GM18868 (cell line): ENCODE results near the gene CASP6.
"Not testable (repeated sequence)": the region's sequence is repeated elsewhere in the genome, so short reads cannot be mapped to it uniquely, and the experiment has no call there.

Source experiments
- ATAC-seq: cut with Tn5 transposase; IDR thresholded peaks from one replicate; pipeline ENCODE4 v1.9.1; 2021; ENCODE audit warnings: mild to moderate bottlenecking, moderate library complexity; ENCODE audit not compliant: unreplicated experiment

Gene CASP6

DNA sequence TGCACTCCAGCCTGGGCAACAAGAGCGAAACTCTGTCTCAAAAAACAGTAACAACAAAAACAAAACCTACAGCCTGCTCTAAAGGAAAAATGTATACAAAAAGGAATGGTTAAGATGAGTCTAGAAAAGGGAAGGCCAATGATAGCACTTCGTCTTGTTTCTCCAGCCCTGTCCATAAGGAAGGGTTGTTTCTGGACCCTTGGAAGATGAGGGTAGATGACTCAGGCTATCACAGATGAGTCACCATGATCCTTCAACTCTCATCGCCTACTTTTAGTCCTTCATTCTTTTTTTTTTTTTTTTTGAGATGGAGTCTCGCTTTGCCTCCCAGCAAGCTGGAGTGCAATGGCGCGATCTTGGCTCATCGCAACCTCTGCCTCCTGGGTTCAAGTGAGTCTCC lies 17.8 kb upstream of the CASP6 start:
- ATAC-seq, result no peak

GRCh38 chr4:109719604-109720003 lies 16.4 kb upstream of the CASP6 start:
- no peak for ATAC-seq

GRCh38 chr4:109718759-109719158 lies 15.5 kb upstream of the CASP6 start:
- no peak for ATAC-seq

GRCh38 chr4:109713500-109713899 lies 10.3 kb upstream of the CASP6 start:
- no peak for ATAC-seq

GRCh38 chr4:109708990-109709389 lies 5.7 kb upstream of the CASP6 start:
- ATAC-seq, result peak; percentile 93

GRCh38 chr4:109708435-109708834 lies 5.2 kb upstream of the CASP6 start:
- ATAC-seq, result no peak

DNA sequence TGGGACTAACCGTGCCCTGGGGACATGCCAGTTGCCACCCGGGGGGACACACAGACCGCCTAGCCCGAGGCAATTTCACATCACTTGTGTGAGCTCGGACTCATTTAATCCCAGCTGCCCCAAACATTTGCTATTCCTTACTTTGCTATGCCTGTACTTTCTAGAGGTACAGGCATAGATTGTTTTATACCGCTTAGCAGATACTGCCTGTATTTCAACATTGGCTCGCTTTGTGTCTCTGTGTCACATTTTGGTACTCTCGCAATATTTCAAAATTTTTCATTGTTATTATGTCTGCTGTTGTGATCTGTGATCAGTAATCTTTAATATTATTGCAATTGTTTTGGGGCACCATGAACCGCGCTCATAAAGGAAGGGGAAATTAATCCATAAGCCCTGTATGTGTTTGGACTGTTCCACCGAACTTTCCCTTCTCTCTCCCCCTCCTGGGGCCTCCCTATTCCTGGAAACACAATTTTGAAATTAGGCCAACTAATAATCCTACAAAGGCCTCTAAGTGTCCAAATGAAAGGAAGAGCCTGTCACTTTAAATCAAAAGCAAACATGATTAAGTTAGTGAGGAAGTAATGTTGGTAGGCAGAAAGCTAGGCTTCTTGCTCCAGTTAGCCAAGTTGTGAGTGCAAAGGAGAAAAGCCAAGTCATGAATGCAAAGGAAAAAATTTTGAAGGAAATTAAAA lies 568 bp upstream of the CASP6 start:
- no peak for ATAC-seq

DNA sequence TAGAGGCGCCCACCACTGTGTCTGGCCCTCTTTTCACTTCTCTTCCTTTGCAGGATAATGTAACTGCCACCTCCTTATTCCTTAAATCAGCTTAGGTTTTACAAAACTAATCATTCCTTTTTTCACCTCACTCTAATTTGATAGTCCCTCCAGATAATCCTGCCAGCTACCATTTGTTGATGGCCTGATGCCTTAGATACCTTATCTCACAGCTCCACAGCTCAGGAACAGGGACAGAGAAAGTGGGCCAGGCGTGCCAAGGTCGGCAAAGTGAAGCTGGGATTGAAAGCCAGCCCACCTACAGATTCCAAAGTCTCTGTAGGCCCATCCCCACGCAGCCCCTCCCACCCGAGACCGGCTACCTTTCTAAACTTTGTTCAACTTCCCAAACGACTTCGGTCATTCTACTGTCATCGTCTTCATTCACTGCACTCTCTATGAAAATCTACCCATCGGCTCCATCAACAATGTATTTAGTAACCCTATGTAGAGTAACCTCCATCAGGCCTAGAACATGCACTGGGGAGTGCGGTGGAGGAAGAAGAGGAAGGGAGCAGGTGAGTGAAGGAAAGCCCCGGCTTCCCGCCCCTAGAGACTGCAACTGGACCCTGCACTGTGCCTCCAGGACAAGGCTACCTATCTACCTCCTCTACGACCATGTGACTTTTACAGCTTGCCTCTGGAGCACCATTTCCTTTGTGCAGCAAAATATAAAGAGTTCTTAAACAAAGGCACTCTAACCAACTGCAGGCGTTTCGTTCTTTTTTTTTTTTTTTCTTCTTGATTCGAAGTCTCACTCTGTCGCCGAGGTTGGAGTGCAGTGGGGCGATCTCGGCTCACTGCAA lies 1.5 kb downstream of the CASP6 start:
- ATAC-seq, result no peak

GRCh38 chr4:109699553-109700225 lies 3.6 kb downstream of the CASP6 start:
- ATAC-seq, result no peak

- ATAC-seq, result no peak
These were observed 4.6 kb downstream of the CASP6 start for GRCh38 chr4:109698656-109699055.

DNA sequence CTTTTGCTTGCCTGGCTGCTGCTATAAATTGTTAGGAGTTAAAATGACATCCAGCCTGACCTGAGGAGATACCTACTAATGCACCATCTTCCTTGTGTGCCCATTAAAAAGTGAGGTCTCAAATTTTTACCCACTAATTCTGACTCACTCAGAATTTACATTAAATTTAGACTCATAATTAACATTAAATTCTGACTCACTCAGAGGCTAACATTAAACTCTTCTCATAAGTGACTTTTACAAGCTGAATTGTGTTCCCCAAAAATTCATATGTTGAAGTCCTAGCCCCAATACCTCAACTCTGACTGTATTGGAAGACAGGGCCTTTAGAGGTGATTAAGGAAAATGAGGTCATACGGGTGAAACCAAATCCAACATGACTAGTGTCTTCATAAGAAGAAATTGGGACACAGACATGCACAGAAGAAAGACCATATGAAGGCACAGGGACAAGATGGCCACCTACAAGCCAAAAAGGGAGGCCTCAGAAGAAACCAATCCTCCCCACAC lies 11.8 kb downstream of the CASP6 start:
- ATAC-seq, result no peak

DNA sequence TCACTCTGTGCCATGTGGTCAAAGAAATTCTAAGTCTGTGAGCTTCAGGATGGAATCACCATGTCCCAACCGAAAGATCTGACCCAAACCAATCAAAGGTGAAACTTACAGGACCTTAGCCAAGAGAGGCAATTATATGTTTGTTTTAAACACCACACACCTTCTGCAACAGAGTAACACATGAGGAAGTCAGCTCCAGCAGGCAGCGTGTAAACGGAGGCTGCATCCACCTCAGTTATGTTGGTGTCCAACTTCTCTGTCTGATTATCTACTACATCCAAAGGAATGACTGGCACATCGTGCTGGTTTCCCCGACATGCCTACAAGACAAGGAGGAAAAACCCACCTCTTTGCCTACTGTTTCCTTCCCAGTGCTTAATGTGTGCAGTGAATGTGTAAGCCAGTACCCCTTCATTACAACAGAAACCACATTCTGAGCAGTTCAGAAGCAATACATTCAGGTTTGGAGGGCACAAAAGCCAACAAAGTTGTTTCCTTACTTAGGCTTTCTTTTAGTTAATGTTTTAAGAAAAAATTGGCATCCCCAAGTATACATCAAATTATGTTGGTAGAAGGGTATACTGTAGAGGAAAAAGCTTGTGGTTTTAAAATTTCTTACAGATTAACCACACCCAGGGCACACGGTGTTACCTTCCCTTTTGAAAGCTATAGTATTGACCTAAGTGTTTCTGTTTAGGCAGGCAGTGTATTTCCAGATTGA lies 12.4 kb downstream of the CASP6 start:
- ATAC-seq, result peak; percentile 84

DNA sequence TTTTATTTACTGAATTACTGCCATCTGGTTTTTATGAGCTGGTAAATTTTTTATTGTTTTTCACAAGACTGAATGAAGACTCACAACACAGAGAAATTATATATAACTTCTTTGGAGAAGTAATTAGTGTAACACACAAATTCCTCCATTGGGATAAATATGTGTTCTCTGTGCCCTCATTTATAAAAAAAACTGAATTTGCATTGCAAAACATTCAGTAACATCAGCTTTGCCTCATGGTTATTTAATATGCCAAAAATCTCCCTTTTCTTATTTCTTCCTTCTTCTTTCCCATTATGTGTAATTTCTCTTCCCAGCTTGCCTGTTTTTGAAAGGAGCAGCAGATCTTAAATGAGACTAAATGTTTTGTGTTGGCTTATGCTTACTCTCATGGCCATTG lies 18.5 kb downstream of the CASP6 start:
- ATAC-seq, result no peak

DNA sequence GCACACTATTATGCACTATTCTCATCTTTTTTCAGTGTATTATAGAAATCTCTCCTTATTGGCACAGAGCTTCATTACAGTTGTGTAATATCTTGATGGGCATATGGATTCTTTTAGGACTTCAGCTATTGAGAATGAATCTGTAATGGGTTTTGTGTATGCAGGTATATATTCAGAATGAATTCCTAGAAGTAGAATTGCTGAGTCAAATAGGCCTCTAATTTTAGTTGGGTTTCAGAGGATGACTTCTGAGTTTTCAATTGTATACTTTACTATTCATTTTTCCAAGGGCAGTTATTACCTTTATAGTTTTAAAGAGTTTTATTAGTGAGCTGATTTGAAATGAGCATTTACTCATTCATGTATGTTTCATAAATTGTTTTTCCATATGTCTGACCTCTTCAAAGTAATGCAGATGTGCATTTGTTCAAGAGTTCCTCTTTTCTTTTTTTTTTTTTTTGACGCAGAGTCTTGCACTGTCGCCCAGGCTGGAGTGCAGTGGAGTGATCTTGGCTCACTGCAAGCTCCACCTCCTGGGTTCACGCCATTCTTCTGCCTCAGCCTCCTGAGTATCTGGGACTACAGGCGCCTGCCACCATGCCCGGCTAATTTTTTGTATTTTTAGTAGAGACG lies 19.5 kb downstream of the CASP6 start:
- no peak for ATAC-seq

DNA sequence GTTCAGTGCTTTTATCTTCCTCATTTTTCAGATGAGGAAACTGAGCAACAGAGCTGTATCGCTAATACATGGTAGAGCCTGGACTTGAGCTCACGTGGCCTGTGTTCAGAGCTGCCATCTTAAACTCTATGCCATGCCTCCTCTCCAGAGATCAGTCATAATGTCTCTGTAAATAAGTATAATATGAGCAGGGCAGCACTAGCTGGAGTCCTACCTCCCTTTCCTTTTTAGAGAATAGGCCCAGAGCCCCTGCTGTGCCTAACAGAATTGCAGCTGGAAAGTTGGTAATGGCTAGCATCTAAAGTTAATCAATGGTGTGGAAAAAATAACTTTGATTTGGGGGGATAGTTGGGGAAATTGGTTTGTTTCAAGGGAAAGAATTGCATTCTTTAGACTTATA lies 20.4 kb downstream of the CASP6 start:
- no peak for ATAC-seq

GRCh38 chr4:109678925-109679324 lies 24.3 kb downstream of the CASP6 start:
- not testable (repeated sequence) for ATAC-seq

GRCh38 chr4:109678472-109678871 lies 24.8 kb downstream of the CASP6 start:
- ATAC-seq, result not testable (repeated sequence)

DNA sequence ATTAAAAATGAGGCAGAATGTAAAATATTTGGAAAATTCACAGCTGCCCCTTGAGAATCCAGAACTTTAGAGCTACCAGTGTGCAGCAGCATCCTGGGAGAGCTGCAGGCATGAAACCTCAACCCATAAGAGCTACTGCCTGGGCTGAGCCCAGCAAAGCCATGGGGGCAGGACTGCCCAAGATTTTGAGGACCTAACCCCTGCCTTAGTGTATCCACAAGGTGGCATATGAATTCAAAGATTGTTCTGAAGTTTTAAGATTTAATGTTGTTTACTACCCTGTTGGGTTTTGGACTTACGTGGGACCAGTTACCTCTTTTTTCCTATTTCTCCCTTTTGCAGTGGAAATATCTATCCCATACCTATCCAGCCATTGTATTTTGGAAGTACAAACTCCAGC lies 26.4 kb downstream of the CASP6 start:
- no peak for ATAC-seq

DNA sequence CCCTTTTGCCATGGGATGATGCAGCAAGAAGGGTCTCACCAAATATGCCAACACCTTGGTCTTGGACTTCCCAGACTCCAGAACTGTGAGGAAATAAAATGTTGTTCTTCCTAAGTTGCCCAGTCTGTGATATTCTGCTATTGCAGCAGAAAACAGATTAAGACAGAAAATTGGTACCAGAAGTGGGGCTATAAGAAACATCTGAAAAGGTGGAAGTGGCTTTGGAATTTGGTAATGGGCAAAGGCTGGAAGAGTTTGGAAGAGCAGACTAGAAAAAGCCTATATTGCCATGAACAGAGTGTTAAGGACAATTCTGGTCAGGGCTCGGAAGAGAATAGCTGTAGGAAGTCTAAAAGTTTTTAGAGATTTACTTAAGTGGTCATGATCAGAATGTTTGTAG lies 27.4 kb downstream of the CASP6 start:
- no peak for ATAC-seq

GRCh38 chr4:109675181-109675580 lies 28.1 kb downstream of the CASP6 start:
- no peak for ATAC-seq
